IPS-NIHi7 (cell line): Measurements from ENCODE around the gene FKBP1A.
"Not testable (repeated sequence)": the region's sequence is repeated elsewhere in the genome, so short reads cannot be mapped to it uniquely, and the experiment has no call there.

Experiments used
- DNase-seq: peaks from one replicate; pipeline ENCODE4 v3.0.0; 2012; ENCODE audit warnings: mixed read lengths; ENCODE audit errors: extremely low spot score

The FKBP1A gene

GRCh38 chr20:1417273-1417672, 24.4 kb upstream of the FKBP1A start:
- no peak for DNase-seq

GRCh38 chr20:1415667-1416468, 23.0 kb upstream of the FKBP1A start:
- DNase-seq, result peak; percentile 51

GRCh38 chr20:1414982-1415381, 22.1 kb upstream of the FKBP1A start:
- DNase-seq, result no peak

- DNase-seq, result no peak
Measured at GRCh38 chr20:1405801-1406200, 12.9 kb upstream of the FKBP1A start.

GRCh38 chr20:1403624-1404023, 10.8 kb upstream of the FKBP1A start:
- no peak for DNase-seq

GRCh38 chr20:1402149-1402548, 9.3 kb upstream of the FKBP1A start:
- no peak for DNase-seq

GRCh38 chr20:1401451-1401907, 8.6 kb upstream of the FKBP1A start:
- no peak for DNase-seq

GRCh38 chr20:1399678-1400366, 7.0 kb upstream of the FKBP1A start:
- not testable (repeated sequence) for DNase-seq

- DNase-seq, result not testable (repeated sequence)
Measured at GRCh38 chr20:1398185-1398584, 5.3 kb upstream of the FKBP1A start.

GRCh38 chr20:1397710-1398109, 4.9 kb upstream of the FKBP1A start:
- no peak for DNase-seq

GRCh38 chr20:1396702-1397101, 3.8 kb upstream of the FKBP1A start:
- DNase-seq, result no peak

GRCh38 chr20:1396264-1396663, 3.4 kb upstream of the FKBP1A start:
- DNase-seq, result no peak

GRCh38 chr20:1394686-1395085, 1.8 kb upstream of the FKBP1A start:
- no peak for DNase-seq

GRCh38 chr20:1393507-1393882, 641 bp upstream of the FKBP1A start:
- no peak for DNase-seq

- DNase-seq, result no peak
Measured at GRCh38 chr20:1392443-1392692, 486 bp downstream of the FKBP1A start.

GRCh38 chr20:1391640-1392442, 1.0 kb downstream of the FKBP1A start:
- peak; percentile 24 for DNase-seq

- no peak for DNase-seq
Measured at GRCh38 chr20:1390581-1391403, 2.1 kb downstream of the FKBP1A start.

GRCh38 chr20:1389703-1390580, 2.9 kb downstream of the FKBP1A start:
- no peak for DNase-seq

GRCh38 chr20:1388741-1389483, 3.9 kb downstream of the FKBP1A start:
- DNase-seq, result no peak

- no peak for DNase-seq
Measured at GRCh38 chr20:1388253-1388652, 4.6 kb downstream of the FKBP1A start.
